Measurements from ENCODE around the gene RAP1GDS1.

DNA sequence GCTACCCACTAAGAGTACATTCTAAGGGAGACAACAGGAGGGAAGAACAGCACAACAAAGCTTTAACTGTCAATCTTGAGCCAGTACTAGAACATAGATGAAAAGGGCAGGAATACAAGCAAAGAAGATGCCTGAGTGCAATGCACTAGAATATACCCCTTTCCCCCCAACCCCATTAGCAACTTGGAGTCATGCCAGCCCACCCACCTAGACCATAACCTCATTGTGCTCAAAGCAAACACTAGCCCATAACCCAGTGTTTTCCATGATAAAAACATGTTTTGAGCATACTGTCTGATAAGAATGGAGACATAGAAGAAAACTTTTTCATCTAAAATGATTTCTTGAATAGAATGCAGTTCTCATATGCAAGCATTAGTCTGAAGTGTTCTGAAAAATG lies 183.2 kb downstream of the RAP1GDS1 start:
- no peak for TF ChIP-seq CTCF (IDR thresholded peaks at IDR 0.05; ENCODE audit: insufficient read depth, low read depth, low read length)
- TF ChIP-seq EZH2 (IDR thresholded peaks at IDR 0.05; ENCODE audit: insufficient read depth, low read length) = no peak

Data from astrocyte (in vitro differentiated cells and primary cell).